Peyer's patch (tissue), 4 donors: ENCODE results near the gene EXOSC5. TPM values are rescaled to one million over a fixed set of nuclear protein-coding genes. Genes with fewer than 3 reads are reported as not detected.

Source experiments
- DNase-seq, 3 donors: peaks; one replicate each; pipeline ENCODE4 v3.0.0-alpha.2; 2017 to 2019
- H3K27ac ChIP-seq, 4 donors: fragments of 200-600 bp; sonication (generic); one replicate each; pipeline ENCODE4 v1.5.1; 2016 to 2019
- H3K27me3 ChIP-seq, 2 donors: fragments of 200-600 bp; sonication (generic); one replicate each; pipeline ENCODE4 v1.5.1; 2019
- H3K36me3 ChIP-seq, 3 donors: fragments of 200-600 bp; sonication (generic); one replicate each; pipeline ENCODE4 v1.5.1; 2016 to 2019
- H3K4me1 ChIP-seq, 4 donors: fragments of 200-600 bp; sonication (generic); one replicate each; pipeline ENCODE4 v1.5.1; 2016 to 2019
- H3K4me3 ChIP-seq, 4 donors: fragments of 200-600 bp; sonication (generic); 1 replicate in 3 of 4; 2 replicates in 1 of 4; pipeline ENCODE4 v1.5.1; 2016 to 2019; ENCODE audit warnings: mild to moderate bottlenecking in 1 of 4
- H3K9me3 ChIP-seq, 4 donors: fragments of 200-600 bp; sonication (generic); one replicate each; pipeline ENCODE4 v1.5.1; 2016 to 2019; ENCODE audit warnings: mild to moderate bottlenecking in 1 of 4
- CTCF ChIP-seq, 6 experiments: fragments of 450-650 bp in 4 of 6; fragments of 200-600 bp in 2 of 6; sonication (generic) in 1 of 6; IDR thresholded peaks; one replicate each; pipeline ENCODE4 v1.5.1; 2017 to 2019; ENCODE audit warnings: antibody characterized with exemption in 6 of 6, mild to moderate bottlenecking in 3 of 6, moderate library complexity in 1 of 6
- POLR2A ChIP-seq, 2 donors: fragments of 450-650 bp; IDR thresholded peaks; one replicate each; pipeline ENCODE4 v1.5.1; 2017; ENCODE audit warnings: antibody characterized with exemption in 2 of 2, mild to moderate bottlenecking in 2 of 2, moderate library complexity in 2 of 2
- total RNA-seq, 4 donors: library from RNA; depleted of rRNA; stranded (reverse); fragments of >200 nt; gene quantifications; one replicate each; pipeline ENCODE4 v1.1.0, GENCODE V29; 2016

Gene EXOSC5
- total RNA-seq, 4 donors from 2014 or later = 5.4 to 12.4 (median 10.0) TPM

GRCh38 chr19:41401483-41401882, 4.3 kb upstream of the EXOSC5 start:
- DNase-seq = no peak
- TF ChIP-seq CTCF (IDR thresholded peaks at IDR 0.05) (no peak), POLR2A (IDR thresholded peaks at IDR 0.05) (no peak)
- no peaks in the 10 kb centered on the region for H3K9me3 ChIP-seq
- H3K27ac ChIP-seq = no peak overlapping the region
- H3K27me3 ChIP-seq = no peaks in the 10 kb centered on the region
- no peak overlapping the region for H3K4me3 ChIP-seq
- H3K4me1 ChIP-seq = peaks cover 0 to 13% (median 4%) of the 10 kb centered on the region in 4 donors
- peaks cover 0 to 10% (median 0%) of the 10 kb centered on the region in 3 donors for H3K36me3 ChIP-seq

GRCh38 chr19:41399525-41399924, 2.4 kb upstream of the EXOSC5 start:
- no peak overlapping the region for H3K27ac ChIP-seq
- DNase-seq = no peak
- no peaks in the 10 kb centered on the region for H3K9me3 ChIP-seq
- H3K4me1 ChIP-seq = peaks cover 0 to 19% (median 4%) of the 10 kb centered on the region in 4 donors
- H3K4me3 ChIP-seq = no peak overlapping the region
- peaks cover 0 to 10% (median 0%) of the 10 kb centered on the region in 3 donors for H3K36me3 ChIP-seq
- H3K27me3 ChIP-seq = no peaks in the 10 kb centered on the region
- no peak for TF ChIP-seq CTCF (IDR thresholded peaks at IDR 0.05)
- no peak for TF ChIP-seq POLR2A (IDR thresholded peaks at IDR 0.05)

DNA sequence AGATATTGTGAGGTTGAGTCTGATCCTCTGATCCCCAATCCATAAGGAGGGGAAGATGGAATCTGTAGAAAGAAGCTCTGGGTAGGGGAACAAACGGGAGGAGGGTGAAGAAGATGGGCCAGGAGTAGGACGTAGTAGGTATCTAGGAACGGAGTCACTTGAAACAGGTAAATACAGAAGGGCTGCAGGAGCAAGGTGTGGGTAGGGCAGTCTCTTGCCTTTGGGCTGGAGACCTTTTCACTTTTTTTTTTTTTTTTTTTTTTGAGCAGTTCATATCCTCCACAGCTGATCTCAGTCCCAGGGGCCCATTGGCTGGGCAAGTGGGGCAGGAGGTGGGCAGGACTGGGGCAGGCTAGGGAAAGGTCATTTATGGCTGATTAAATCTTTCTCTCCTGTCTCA, 1.9 kb upstream of the EXOSC5 start:
- H3K4me1 ChIP-seq = peaks cover 0 to 19% (median 4%) of the 10 kb centered on the region in 4 donors
- H3K27ac ChIP-seq = no peak overlapping the region

DNA sequence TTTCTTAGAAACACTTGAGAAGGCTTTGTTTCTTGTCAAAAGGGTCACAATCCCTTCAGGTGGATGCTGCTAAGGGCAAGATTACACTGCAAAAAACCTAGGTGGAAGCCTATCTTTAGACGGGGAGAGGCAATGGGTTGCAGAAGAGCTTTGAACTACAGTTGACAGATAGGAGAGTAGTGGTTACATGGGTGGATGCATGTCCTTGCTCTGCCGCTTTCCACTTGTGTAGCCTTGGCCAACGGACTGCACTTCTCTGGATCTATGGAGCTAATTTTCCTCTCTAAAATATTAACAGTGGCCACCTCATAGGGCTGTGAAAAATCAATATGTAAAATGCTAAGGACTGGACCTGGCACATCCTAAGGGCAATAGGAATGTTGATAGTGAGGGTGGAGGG, 1.4 kb upstream of the EXOSC5 start:
- TF ChIP-seq POLR2A (IDR thresholded peaks at IDR 0.05) (no peak), CTCF (IDR thresholded peaks at IDR 0.05) (no peak)
- Histone ChIP-seq H3K27me3 (no peaks in the 10 kb centered on the region), H3K27ac (peak overlapping the region in 1 of 4 donors; percentile 86), H3K4me1 (peaks cover 0 to 19% (median 4%) of the 10 kb centered on the region in 4 donors), H3K36me3 (peaks cover 0 to 10% (median 0%) of the 10 kb centered on the region in 3 donors), H3K4me3 (peak overlapping the region; percentile 89 to 99 (median 92)), H3K9me3 (no peaks in the 10 kb centered on the region)
- DNase-seq = no peak

More for the DNA sequence above, 1.9 kb upstream of the EXOSC5 start:
- peaks cover 0 to 10% (median 0%) of the 10 kb centered on the region in 3 donors for H3K36me3 ChIP-seq
- no peaks in the 10 kb centered on the region for H3K27me3 ChIP-seq
- TF ChIP-seq CTCF (IDR thresholded peaks at IDR 0.05) = no peak
- no peak for TF ChIP-seq POLR2A (IDR thresholded peaks at IDR 0.05)
- H3K9me3 ChIP-seq = no peaks in the 10 kb centered on the region
- peak overlapping the region in 1 of 4 donors; percentile 99 for H3K4me3 ChIP-seq
- DNase-seq = no peak

GRCh38 chr19:41398050-41398418, 875 bp upstream of the EXOSC5 start:
- no peak for DNase-seq
- H3K4me1 ChIP-seq = peaks cover 0 to 19% (median 4%) of the 10 kb centered on the region in 4 donors
- H3K27me3 ChIP-seq = no peaks in the 10 kb centered on the region
- H3K36me3 ChIP-seq = peaks cover 0 to 10% (median 0%) of the 10 kb centered on the region in 3 donors
- peak overlapping the region; percentile 85 to 97 (median 86) for H3K27ac ChIP-seq
- H3K4me3 ChIP-seq = peak overlapping the region; percentile 89 to 99 (median 92)
- H3K9me3 ChIP-seq = no peaks in the 10 kb centered on the region
- TF ChIP-seq POLR2A (IDR thresholded peaks at IDR 0.05) (no peak), CTCF (IDR thresholded peaks at IDR 0.05) (no peak)

DNA sequence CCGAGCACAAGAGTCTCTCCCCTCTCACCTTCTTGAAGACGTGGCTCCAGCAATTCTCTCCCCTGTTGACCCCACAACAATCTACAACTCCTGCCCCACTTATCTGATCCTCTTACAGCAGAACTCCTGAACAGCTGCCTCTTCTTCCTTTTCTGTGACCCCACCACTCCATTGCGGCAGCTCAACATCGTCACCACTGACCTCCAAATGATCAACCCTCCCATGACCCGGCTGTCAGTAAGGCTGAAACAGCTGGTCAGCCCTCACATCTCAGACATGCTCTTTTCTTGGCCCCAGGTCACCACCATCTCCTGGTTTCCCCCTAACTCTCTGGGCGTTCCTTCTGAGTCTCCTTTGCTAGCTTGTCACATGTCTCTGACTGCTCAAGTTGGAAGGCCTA, 1.8 kb downstream of the EXOSC5 start:
- peaks cover 0 to 19% (median 4%) of the 10 kb centered on the region in 4 donors for H3K4me1 ChIP-seq
- TF ChIP-seq CTCF (IDR thresholded peaks at IDR 0.05) (no peak), POLR2A (IDR thresholded peaks at IDR 0.05) (no peak)

More for the DNA sequence above, 1.8 kb downstream of the EXOSC5 start:
- H3K4me3 ChIP-seq = no peak overlapping the region
- DNase-seq = no peak
- H3K27me3 ChIP-seq = no peaks in the 10 kb centered on the region
- H3K9me3 ChIP-seq = no peaks in the 10 kb centered on the region
- no peak overlapping the region for H3K27ac ChIP-seq
- H3K36me3 ChIP-seq = peaks cover 0 to 13% (median 0%) of the 10 kb centered on the region in 3 donors
